Ishikawa (cell line): ENCODE data around the gene TTLL13.

Experiments
- CEBPB ChIP-seq: IDR thresholded peaks from 2 replicates; pipeline ENCODE4 v1.6.1; 2012
- EGR1 ChIP-seq: IDR thresholded peaks from 2 replicates; pipeline ENCODE4 v1.6.1; 2012
- EP300 ChIP-seq: IDR thresholded peaks from 2 replicates; pipeline ENCODE4 v1.6.1; 2012; ENCODE audit warnings: borderline replicate concordance
- TAF1 ChIP-seq: IDR thresholded peaks from 2 replicates; pipeline ENCODE4 v1.6.1; 2012; ENCODE audit warnings: low read depth, mild to moderate bottlenecking
- YY1 ChIP-seq: IDR thresholded peaks from 2 replicates; pipeline ENCODE4 v1.6.1; 2012; ENCODE audit warnings: low read depth
- TF ChIP-seq, protein P1 (sequence below): IDR thresholded peaks from 2 replicates; pipeline ENCODE4 v1.6.1; 2012

GRCh38 chr15:90271459-90272166, 22.3 kb downstream of the TTLL13 start:
- TF ChIP-seq EGR1 (no peak), TAF1 (no peak), CEBPB (no peak), EP300 (no peak), YY1 (no peak)
- TF ChIP-seq, protein P1, sequence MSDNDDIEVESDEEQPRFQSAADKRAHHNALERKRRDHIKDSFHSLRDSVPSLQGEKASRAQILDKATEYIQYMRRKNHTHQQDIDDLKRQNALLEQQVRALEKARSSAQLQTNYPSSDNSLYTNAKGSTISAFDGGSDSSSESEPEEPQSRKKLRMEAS, result no peak
